CD14-positive monocyte (primary cell): ENCODE measurements around the gene CCT8L2. TPM values are rescaled to one million over a fixed set of nuclear protein-coding genes. Genes with fewer than 3 reads are reported as not detected.
"Not testable (repeated sequence)": the region's sequence is repeated elsewhere in the genome, so short reads cannot be mapped to it uniquely, and the experiment has no call there.

ENCODE experiments used
- DNase-seq, 3 donors: peaks; one replicate each; pipeline ENCODE4 v3.0.0-alpha.2; 2011 to 2022
- H2AFZ ChIP-seq: 2 replicates; pipeline ENCODE4 v1.6.0; 2012; ENCODE audit warnings: mild to moderate bottlenecking, low read depth, low read length, inconsistent platforms; ENCODE audit not compliant: insufficient read depth, poor library complexity, severe bottlenecking
- H3K27ac ChIP-seq, 2 donors: 1 replicate in 1 of 2; 2 replicates in 1 of 2; pipeline ENCODE4 v1.5.1; 2012 to 2013; ENCODE audit warnings: low read length in 2 of 2, control low read depth in 1 of 2, inconsistent platforms in 1 of 2, low read depth in 1 of 2, mild to moderate bottlenecking in 1 of 2
- H3K27me3 ChIP-seq, 2 donors: one replicate each; pipeline versions ENCODE4 v1.6.0 to v1.6.1; 2011 to 2013; ENCODE audit warnings: low read length in 2 of 2; ENCODE audit not compliant: control insufficient read depth in 2 of 2, insufficient read depth in 2 of 2
- H3K36me3 ChIP-seq, 2 donors: replicated peaks in 1 of 2; 1 replicate in 1 of 2; 2 replicates in 1 of 2; pipeline versions ENCODE4 v1.5.1 to v1.6.1; 2012 to 2013; ENCODE audit warnings: low read length in 2 of 2, control low read depth in 1 of 2, inconsistent platforms in 1 of 2, mild to moderate bottlenecking in 1 of 2; ENCODE audit not compliant: insufficient read depth in 2 of 2, control insufficient read depth in 1 of 2
- H3K4me1 ChIP-seq, 2 donors: 1 replicate in 1 of 2; 2 replicates in 1 of 2; pipeline versions ENCODE4 v1.5.1 to v1.6.1; 2012 to 2013; ENCODE audit warnings: low read length in 2 of 2, control low read depth in 1 of 2, inconsistent platforms in 1 of 2, mild to moderate bottlenecking in 1 of 2, moderate library complexity in 1 of 2; ENCODE audit not compliant: insufficient read depth in 2 of 2, control insufficient read depth in 1 of 2
- H3K4me2 ChIP-seq: replicated peaks from 2 replicates; pipeline ENCODE3; 2012; ENCODE audit warnings: low read length, moderate library complexity, mild to moderate bottlenecking; ENCODE audit not compliant: poor library complexity, severe bottlenecking; ENCODE audit errors: extremely low read depth
- H3K4me3 ChIP-seq, 3 experiments: fragments of 200-600 bp in 1 of 3; sonication (generic) in 1 of 3; replicated peaks in 1 of 3; 1 replicate in 2 of 3; 2 replicates in 1 of 3; pipeline ENCODE4 v1.5.1; 2011 to 2013; ENCODE audit warnings: low read length in 3 of 3, mild to moderate bottlenecking in 3 of 3, control low read depth in 2 of 3, low read depth in 2 of 3, inconsistent platforms in 1 of 3, moderate library complexity in 1 of 3
- H3K79me2 ChIP-seq: 2 replicates; pipeline ENCODE4 v1.6.0; 2012; ENCODE audit warnings: mild to moderate bottlenecking, control low read depth, inconsistent platforms, low read length, moderate library complexity; ENCODE audit not compliant: insufficient read depth
- H3K9ac ChIP-seq: 2 replicates; pipeline ENCODE4 v1.6.0; 2017; ENCODE audit warnings: low read length, mild to moderate bottlenecking; ENCODE audit not compliant: insufficient read depth, poor library complexity, severe bottlenecking
- H3K9me3 ChIP-seq, 2 donors: replicated peaks in 1 of 2; 1 replicate in 1 of 2; 2 replicates in 1 of 2; pipeline versions ENCODE4 v1.5.1 to v1.6.1; 2012 to 2013; ENCODE audit warnings: low read length in 2 of 2, control low read depth in 1 of 2; ENCODE audit not compliant: control insufficient read depth in 1 of 2, insufficient read depth in 1 of 2
- H4K20me1 ChIP-seq: 2 replicates; pipeline ENCODE4 v1.6.0; 2012; ENCODE audit warnings: mild to moderate bottlenecking, low read length, control low read depth, moderate library complexity; ENCODE audit not compliant: insufficient read depth
- H3K27ac Mint-ChIP-seq, 7 donors: one replicate each; pipeline ENCODE4 v1.8.0; 2020; ENCODE audit warnings: mild to moderate bottlenecking in 7 of 7, mixed read lengths in 7 of 7, moderate library complexity in 6 of 7, inconsistent platforms in 2 of 7
- H3K27me3 Mint-ChIP-seq, 3 donors: one replicate each; pipeline ENCODE4 v1.8.0; 2021 to 2022; ENCODE audit warnings: low read depth in 3 of 3, mild to moderate bottlenecking in 3 of 3, mixed read lengths in 3 of 3, moderate library complexity in 3 of 3, inconsistent platforms in 1 of 3
- H3K36me3 Mint-ChIP-seq, 2 donors: one replicate each; pipeline ENCODE4 v1.8.0; 2020; ENCODE audit warnings: mixed read lengths in 2 of 2, inconsistent platforms in 1 of 2, mild to moderate bottlenecking in 1 of 2
- H3K4me1 Mint-ChIP-seq: one replicate; pipeline ENCODE4 v1.8.0; 2020; ENCODE audit warnings: mild to moderate bottlenecking, mixed read lengths
- H3K4me3 Mint-ChIP-seq, 2 donors: one replicate each; pipeline ENCODE4 v1.8.0; 2020; ENCODE audit warnings: mild to moderate bottlenecking in 2 of 2, mixed read lengths in 2 of 2, moderate library complexity in 1 of 2
- H3K9me3 Mint-ChIP-seq, 7 donors: one replicate each; pipeline ENCODE4 v1.8.0; 2020 to 2022; ENCODE audit warnings: mixed read lengths in 7 of 7, mild to moderate bottlenecking in 6 of 7, moderate library complexity in 6 of 7, inconsistent platforms in 2 of 7
- CTCF ChIP-seq: fragments of 200-600 bp; IDR thresholded peaks from one replicate; pipeline ENCODE4 v1.8.0; 2022; ENCODE audit warnings: antibody characterized with exemption, mild to moderate bottlenecking
- WGBS: methylation state at CpG from one replicate; pipeline ENCODE4 v1.1.5; 2013; ENCODE audit warnings: missing lambda C conversion rate; ENCODE audit not compliant: insufficient coverage; 5-methylcytosine and 5-hydroxymethylcytosine counted together
- intact Hi-C, 2 donors: fragments of 100-400 bp; cut with micrococcal nuclease; formaldehyde crosslinking; loops; one replicate each; pipeline versions ENCODE4 v1.15.0 to v1.15.1; 2023
- polyA plus RNA-seq, 3 donors: library from polyadenylated mRNA; depleted of rRNA in 1 of 3; unstranded in 2 of 3; stranded (reverse) in 1 of 3; fragments of 300-500 nt in 2 of 3; fragments of >200 nt in 1 of 3; fragmentation: Illumina TruSeq in 2 of 3; gene quantifications; 1 replicate in 2 of 3; 2 replicates in 1 of 3; pipeline ENCODE4 v1.2.3, GENCODE V29; 2012 to 2021

The CCT8L2 gene
- polyA plus RNA-seq, 3 donors: not detected

GRCh38 chr22:16563555-16564520 is 28.8 kb downstream of the CCT8L2 start:
- Mint-ChIP-seq H3K4me3 (no peak overlapping the region), H3K4me1 (no peaks in the 10 kb centered on the region), H3K27ac (peak overlapping the region in 1 of 7 donors; percentile 13), H3K9me3 (peaks cover 4 to 86% (median 72%) of the 10 kb centered on the region in 7 donors), H3K27me3 (peaks cover 0 to 10% (median 0%) of the 10 kb centered on the region in 3 donors), H3K36me3 (no peaks in the 10 kb centered on the region)
- no peak overlapping the region for H3K4me2 ChIP-seq
- no peak for TF ChIP-seq CTCF
- H3K36me3 ChIP-seq: no peaks in the 10 kb centered on the region
- H2AFZ ChIP-seq: no peak overlapping the region
- no peaks in the 10 kb centered on the region for H3K4me1 ChIP-seq
- no peak overlapping the region for H3K9ac ChIP-seq
- intact Hi-C loops: no loop called here
- H3K4me3 ChIP-seq: no peak overlapping the region
- H3K27ac ChIP-seq: no peak overlapping the region
- H3K79me2 ChIP-seq: no peaks in the 10 kb centered on the region
- H4K20me1 ChIP-seq: no peaks in the 10 kb centered on the region
- peaks cover 25 to 91% of the 10 kb centered on the region in 2 donors for H3K9me3 ChIP-seq
- DNase-seq: no peak
- WGBS: 86% methylated on average over 14 of the region's 14 CpGs
- no peaks in the 10 kb centered on the region for H3K27me3 ChIP-seq

- 70% methylated on average over 4 of the region's 4 CpGs for WGBS
- H3K4me2 ChIP-seq: no peak overlapping the region
- H3K79me2 ChIP-seq: no peaks in the 10 kb centered on the region
- Mint-ChIP-seq H3K27me3 (peaks cover 0 to 10% (median 0%) of the 10 kb centered on the region in 3 donors), H3K9me3 (peaks cover 4 to 88% (median 70%) of the 10 kb centered on the region in 7 donors), H3K36me3 (no peaks in the 10 kb centered on the region), H3K27ac (no peak overlapping the region), H3K4me3 (no peak overlapping the region), H3K4me1 (no peaks in the 10 kb centered on the region)
- no peaks in the 10 kb centered on the region for H3K36me3 ChIP-seq
- TF ChIP-seq CTCF: no peak
- intact Hi-C loops: no loop called here
- H3K9me3 ChIP-seq: peaks cover 25 to 90% of the 10 kb centered on the region in 2 donors
- H3K27ac ChIP-seq: no peak overlapping the region
- no peaks in the 10 kb centered on the region for H3K4me1 ChIP-seq
- H2AFZ ChIP-seq: no peak overlapping the region
- no peak overlapping the region for H3K9ac ChIP-seq
- no peaks in the 10 kb centered on the region for H3K27me3 ChIP-seq
- H3K4me3 ChIP-seq: no peak overlapping the region
- DNase-seq: no peak
- H4K20me1 ChIP-seq: no peaks in the 10 kb centered on the region
Measured at GRCh38 chr22:16562711-16563554, 29.7 kb downstream of the CCT8L2 start.

- H4K20me1 ChIP-seq, H3K36me3 ChIP-seq, intact Hi-C loops, H3K36me3 Mint-ChIP-seq, H3K27me3 Mint-ChIP-seq, H3K4me1 ChIP-seq, H3K27ac ChIP-seq, H3K4me2 ChIP-seq, H3K4me1 Mint-ChIP-seq, H3K4me3 Mint-ChIP-seq, DNase-seq, H2AFZ ChIP-seq, H3K4me3 ChIP-seq, H3K27me3 ChIP-seq, H3K79me2 ChIP-seq, H3K9ac ChIP-seq, H3K27ac Mint-ChIP-seq: not testable (repeated sequence)
- peaks cover 25 to 72% of the 10 kb centered on the region in 2 donors for H3K9me3 ChIP-seq
- H3K9me3 Mint-ChIP-seq: peaks cover 4 to 73% (median 56%) of the 10 kb centered on the region in 7 donors
- 93% methylated on average over 4 of the region's 5 CpGs for WGBS
Measured at GRCh38 chr22:16561093-16561658, 31.4 kb downstream of the CCT8L2 start.
